T-helper 22 cell (primary cell): ENCODE measurements around the gene RXRA.

ENCODE experiments used
- DNase-seq: peaks from one replicate; pipeline ENCODE4 v3.0.0-alpha.2; 2020; ENCODE audit warnings: low read depth

Gene RXRA

DNA sequence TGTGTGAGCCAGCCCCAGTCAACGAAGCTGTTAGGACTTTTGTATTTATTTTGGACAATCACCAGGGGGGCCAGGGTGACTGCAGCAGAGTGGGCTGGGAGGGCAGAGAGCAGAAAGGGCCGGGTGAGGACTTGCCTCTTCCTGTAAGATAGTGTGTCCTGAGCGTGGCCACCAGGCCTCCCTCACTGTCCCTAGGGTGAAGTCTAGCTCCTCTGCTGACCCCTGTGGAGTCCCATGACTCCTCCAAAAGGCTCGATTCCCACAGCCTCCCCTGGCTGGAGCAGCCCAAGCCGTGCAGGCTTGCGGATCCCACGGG lies 147.8 kb downstream of the RXRA start:
- no peak for DNase-seq

DNA sequence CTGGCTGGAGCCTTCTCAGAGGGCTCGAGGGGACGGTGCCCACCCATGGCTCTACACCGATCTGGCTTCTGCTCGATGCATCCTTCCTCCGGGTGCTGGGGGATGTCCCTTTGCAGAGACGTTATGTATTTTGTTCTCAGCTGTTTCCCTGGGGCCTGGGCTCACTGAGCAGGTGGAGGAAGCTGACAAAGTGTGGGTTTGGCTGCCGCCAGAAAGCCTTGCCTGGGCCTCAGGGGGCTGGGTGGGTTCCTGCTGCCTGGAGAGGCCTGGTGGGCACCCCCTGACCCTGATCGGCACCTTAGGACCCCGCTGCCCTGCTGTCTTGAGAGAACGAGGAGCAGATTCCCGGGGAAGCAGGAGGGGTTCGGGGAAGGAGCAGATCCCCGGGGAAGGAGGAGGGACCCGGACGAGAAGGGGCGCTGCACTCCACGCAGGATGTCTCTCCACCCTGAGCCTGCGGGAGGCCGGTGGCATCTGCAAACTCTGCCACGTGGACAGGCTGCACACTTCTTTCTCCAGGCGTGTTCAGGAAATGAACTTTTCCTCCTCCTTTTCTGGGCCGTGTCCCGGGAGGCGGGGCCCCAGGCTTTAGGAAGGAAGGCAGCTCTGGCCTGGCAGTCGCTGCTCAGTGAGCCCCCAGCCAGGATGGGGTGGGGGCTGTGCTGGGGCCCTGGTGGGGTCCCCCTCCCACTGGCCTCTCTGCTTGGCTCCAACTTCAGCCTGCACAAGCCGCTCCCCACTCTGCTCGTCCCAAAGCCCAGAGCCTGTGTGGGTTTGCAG lies 148.9 kb downstream of the RXRA start:
- no peak for DNase-seq

DNA sequence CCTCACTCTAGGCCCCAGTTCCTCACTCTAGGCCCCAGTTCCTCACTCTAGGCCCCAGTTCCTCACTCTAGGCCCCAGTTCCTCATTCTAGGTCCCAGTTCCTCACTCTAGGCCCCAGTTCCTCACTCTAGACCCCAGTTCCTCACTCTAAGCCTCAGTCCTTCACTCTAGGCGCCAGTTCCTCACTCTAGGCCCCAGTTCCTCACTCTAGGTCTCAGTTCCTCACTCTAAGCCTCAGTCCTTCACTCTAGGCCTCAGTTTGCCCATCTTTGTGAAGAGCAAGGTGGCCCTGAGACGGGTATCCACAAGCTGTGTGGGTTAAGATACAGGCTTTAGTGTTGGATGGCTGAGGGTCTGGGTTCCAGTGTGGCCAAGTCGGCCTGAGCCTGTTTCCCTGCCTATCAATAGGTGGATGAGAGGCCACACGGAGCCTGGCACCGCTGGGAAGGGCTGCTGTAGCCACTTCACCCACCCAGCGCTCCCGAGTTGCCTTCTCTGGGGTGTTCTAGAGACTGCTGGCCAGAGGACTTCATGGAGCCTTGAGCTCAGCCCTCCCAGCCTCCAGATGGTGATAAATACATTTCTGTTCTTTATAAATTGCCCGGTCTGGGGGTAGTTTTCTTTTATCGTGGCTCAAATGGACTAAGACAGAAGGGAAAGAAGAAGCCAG lies 150.2 kb downstream of the RXRA start:
- DNase-seq, result no peak

DNA sequence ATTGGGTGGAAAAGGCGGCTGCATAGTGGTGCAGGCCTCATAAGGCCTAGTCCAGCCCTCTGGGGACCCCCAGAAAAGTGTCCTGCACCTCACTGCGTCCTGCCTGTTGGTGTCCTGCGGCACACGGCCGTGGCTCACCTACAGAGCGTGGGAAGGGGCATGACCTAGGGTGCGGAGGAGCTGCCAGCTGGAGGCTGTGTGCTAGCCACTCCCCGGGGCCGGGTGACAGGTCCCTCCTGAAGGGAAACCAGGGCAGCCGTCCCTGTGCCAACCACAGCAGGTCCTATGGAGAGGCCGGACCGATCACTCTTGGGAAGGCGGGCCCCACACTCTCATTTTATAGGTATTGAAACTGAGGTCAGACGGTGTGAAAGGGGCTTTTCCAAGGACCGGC lies 150.7 kb downstream of the RXRA start:
- DNase-seq, result no peak

DNA sequence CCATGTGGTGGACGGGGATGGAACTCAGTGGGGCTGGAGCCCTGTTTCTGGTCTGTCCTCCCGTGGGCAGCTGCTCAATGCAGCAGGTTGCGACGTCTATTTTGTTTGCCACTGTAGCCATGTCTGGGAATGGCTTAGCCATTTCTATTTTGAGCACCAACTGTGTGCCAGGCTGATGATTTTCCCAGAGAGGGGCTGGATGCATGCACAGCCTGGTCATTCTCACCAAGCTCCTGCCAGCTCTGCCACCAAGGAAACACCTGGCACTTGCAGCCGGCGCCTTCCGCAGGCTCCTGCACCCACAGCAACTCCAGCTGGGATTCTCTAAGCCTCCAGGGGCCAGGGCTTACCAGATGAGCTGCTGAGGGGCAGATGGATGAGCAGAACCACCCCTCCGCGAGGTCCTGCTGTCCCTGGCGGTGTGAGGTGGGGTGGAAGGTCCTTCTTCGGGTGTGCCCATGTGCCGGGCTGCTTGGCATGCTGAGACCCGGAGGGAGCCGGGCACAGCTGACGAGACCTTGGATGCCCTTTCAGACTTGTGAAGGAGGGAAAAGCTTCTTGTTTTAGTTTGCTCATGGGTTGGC lies 151.2 kb downstream of the RXRA start:
- DNase-seq, result no peak

DNA sequence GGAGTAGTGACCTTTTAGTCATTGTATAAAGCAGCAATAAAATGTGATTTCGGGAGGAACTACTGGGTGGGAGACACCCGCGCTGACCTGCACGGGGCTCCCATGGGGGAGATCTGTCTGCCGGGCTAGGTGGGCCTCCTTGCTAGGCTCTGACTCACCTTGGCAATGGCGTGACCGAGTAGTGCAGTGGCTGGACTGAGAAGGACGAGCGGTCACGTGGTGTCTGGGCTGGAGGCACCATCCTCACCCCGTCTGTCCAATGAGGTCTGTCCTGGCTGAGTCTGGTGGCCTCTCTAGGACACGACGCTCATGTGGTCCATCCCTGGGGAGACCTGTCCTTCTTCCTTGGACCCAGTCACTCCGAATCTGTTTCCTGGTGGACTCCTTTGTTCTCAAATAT lies 151.7 kb downstream of the RXRA start:
- no peak for DNase-seq

DNA sequence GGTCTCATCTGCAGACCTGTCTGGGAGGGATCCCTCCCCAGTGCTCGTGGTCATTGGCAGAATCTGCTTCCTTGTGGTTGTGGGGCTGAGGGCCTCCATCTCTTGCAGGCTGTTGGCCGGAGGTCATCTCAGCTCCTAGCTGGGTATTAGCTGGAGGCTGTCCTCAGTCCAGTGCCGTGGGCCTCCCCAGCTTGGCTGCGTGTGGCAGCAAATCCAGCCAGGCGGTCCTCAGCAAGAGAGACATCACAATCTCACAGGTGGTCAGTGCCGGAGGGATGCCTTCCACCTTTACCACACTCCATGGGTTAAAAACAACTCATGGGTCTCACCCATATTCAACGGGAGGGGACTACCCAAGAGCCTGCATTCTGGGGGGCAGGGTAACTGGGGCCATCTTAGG lies 155.5 kb downstream of the RXRA start:
- DNase-seq, result no peak

DNA sequence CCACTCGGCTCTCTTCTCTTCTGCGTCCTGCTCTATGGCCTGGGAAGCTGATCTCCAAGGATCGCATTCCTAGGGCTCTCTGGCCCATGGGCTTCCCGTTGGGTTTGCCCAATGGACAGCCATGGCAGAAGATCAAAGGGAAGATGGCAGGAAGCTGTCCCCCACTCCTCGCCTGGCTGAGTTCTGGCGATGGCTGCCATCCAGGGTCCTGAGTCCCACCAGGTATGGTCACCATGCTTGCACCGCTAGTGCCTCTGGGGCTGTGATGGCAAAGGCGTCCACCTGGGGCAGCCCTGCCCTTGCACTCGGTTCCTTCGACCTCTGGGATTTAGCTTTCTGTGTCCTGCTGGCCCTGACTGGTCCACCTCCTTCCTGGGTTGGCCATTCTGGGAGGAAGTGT lies 156.0 kb downstream of the RXRA start:
- no peak for DNase-seq

DNA sequence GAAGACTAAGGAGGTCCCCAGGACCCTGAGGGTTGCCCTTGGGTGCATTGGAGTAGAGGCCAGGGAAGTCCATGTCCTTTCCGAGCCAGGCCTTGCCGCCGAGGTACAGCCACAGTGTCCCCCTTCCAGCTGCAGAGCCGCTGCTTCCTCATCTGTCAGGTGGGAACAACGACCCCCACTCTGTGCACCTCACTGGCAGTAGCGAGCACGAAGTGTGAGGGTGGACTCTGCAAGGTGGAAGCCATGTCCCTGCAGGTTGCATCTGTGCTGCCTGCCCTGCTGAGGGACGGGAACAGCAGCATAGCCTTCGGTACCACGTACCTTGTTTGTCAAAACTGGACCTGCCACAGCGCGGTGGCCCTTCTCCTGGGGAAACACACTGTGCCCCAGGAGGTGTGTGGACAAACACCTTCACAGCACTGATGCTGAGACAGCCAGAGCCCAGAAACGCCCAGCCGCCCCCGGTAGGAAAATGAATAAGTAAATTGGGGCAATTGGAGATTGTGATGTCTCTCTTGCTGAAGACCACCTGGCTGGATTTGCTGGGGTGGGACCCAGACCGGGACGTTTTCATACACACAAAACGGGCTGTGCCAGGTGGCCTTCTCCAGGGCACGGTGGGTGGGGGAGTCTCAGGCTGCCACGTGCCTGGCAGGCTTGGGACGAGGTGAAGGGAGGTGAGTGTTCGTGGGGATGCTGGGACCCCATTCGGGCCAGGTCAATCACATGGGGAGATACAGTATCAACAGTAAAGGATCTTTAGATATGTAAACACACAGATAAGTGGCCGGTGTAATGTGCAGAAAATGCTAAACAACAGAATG lies 157.3 kb downstream of the RXRA start:
- no peak for DNase-seq

DNA sequence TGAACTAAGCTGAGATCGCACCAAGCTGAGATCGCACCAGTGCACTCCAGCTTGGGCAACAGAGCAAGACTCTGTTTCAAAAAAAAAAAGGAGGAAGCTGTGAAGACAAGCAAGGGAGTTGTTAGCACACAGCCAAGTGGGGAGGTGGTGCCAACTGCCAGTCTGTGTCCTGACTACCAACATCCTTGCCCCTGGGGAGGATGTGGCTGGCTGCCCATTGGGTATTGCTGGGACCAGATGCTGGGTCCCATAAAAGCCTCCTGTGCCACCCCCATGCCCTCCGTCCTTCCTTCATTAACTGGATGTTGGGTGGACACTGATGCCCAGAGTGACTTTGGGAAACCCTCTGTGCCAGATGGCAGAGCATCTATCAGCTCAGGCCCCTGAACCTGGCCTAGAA lies 158.2 kb downstream of the RXRA start:
- DNase-seq, result no peak

DNA sequence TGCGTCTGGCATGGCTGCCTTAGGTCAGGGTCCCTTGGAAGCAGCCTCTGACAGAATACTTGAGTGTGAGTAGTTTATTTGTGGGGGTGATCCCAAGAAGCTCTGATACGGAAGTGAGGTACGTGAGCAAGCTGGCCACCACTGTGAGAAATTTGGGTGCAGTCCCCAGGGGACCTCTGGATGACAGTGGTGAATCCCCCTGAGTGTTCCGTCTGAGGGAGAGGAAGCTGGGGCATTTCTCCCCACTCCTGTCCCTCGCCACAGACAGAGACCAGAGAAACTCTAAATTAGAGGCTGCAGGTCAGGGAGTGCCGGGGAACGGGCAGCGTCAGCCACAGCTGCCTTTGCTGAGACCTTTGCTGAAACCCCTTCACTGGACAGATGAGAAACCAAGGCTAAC lies 159.4 kb downstream of the RXRA start:
- DNase-seq, result no peak

DNA sequence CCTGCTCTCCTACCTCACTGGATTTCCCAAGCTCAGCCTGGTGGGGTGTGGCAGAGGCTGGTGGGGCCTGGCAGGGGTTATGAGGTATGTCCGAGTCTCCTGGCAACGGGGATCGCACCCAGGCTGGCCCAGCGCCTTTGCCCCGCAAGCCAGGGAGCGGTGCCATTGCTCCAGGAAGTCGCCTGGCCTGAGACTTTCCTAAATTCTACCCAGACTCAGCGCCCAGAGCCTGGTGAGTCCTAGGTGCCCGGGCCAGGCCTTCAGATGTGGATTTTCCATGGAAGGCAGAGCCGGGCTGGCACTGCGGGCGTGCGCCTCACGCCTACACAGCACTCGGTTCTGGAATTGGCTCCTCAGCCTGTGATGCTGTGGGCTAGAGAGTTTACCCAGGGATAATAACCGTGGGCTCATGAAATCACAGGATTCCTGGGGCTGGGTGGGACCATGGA lies 159.9 kb downstream of the RXRA start:
- no peak for DNase-seq

DNA sequence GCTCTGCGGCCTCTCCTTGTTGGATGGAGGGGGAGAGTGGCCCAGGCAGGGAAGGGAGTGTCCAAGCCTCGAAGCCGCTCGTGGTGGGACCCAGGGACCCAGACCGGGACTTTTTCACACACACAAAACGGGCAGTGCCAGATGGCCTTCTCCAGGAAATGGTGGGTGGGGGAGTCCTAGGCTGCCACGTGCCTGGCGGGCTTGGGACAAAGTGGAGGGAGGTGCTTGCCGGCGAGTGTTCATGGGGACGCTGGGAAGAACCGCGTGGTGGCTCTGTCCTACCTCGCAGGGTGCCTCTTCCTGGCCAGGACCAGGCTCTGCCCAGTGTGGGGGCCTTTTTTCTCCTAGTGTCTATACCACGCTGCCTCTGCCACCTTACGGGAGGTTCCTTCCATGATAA lies 160.3 kb downstream of the RXRA start:
- DNase-seq, result no peak
